Measurements from ENCODE around the gene MEMO1.

GRCh38 chr2:31983762-31984467 is 26.9 kb downstream of the MEMO1 start:
- no peak for TF ChIP-seq POLR2A (IDR thresholded peaks at IDR 0.05)
- no peak for TF ChIP-seq CTCF (IDR thresholded peaks at IDR 0.05)
- no peak for TF ChIP-seq EP300 (IDR thresholded peaks at IDR 0.05)
